GM21360 (cell line): ENCODE results near the gene LARP1.
"Not testable (repeated sequence)": the region's sequence is repeated elsewhere in the genome, so short reads cannot be mapped to it uniquely, and the experiment has no call there.

Experiments used
- ATAC-seq: cut with Tn5 transposase; IDR thresholded peaks from one replicate; pipeline ENCODE4 v1.9.1; 2021; ENCODE audit warnings: mild to moderate bottlenecking, moderate library complexity; ENCODE audit not compliant: unreplicated experiment

LARP1 gene

DNA sequence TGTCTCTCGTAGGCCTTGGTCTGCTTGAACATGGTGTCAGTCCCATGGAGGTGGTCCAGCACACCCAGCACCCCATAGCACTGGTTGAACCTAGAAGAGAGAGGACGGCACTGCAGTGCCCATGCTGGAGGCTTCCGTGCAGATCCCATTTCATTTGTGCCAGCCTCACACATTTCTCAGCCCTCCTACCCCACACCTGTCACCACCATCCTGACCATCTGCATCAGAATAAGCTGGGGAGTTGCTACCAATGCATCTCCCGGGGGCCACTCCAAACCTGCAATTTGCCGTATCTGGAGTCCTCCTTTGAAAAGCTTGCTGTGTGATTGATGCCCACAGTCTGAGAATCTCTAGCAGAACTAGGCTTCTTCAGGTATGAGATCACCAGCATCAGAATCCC lies 65.2 kb downstream of the LARP1 start:
- no peak for ATAC-seq

DNA sequence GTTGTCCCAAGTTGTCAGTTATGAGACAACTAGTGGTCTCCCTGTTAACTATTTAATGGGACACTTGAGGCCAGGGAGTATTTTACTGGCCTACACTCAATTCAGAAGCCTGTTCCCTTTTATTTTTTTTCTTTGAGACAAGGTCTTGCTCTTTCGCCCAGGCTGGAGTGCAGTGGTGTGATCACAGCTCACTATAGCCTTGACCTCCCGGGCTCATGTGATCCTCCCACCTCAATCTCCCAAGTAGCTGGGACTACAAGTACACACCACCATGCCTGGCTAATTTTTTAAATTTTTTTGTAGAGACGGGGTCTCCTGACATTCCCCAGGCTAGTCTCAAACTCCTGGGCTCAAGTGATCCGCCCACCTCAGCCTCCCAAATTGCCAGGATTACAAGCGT lies 67.7 kb downstream of the LARP1 start:
- ATAC-seq = not testable (repeated sequence)

DNA sequence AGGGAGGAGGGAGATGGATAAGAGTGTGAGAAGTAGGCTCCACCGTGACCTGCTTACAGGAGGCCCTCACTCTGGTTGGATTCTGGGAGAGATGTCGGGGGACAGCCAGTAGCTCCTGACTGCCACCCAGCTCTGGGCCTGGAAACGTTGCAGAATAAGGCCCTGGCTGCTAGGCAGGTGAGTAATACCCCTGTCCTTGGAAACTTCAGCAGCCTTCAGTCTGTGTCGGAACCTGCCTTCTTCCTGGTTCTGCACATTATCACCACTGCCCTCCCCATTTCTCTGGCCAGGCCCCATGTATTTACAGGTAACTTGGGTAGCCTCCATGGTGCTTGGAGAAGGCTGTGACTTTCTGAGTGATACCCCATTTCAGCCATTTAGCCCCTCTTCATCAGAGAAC lies 68.4 kb downstream of the LARP1 start:
- no peak for ATAC-seq

DNA sequence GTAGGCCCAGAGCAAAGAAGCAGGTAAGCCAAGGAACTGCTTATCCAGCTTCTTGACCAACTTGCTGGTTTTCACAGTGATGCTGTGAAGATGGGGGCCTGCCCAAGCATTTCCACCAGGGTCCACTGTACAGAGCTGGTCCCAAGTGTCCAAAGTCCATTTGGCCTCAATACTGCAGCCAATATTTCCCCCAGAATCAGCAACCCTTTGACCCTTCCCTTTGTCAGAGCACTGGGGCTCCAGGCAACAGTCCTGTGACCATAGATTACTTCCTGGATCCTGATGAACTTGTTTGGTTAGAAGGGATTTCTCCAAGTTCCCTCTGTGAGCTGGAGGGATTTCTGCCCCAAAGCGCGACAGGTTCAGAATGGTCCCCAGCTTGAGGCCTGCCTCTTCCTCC lies 68.9 kb downstream of the LARP1 start:
- ATAC-seq = no peak

DNA sequence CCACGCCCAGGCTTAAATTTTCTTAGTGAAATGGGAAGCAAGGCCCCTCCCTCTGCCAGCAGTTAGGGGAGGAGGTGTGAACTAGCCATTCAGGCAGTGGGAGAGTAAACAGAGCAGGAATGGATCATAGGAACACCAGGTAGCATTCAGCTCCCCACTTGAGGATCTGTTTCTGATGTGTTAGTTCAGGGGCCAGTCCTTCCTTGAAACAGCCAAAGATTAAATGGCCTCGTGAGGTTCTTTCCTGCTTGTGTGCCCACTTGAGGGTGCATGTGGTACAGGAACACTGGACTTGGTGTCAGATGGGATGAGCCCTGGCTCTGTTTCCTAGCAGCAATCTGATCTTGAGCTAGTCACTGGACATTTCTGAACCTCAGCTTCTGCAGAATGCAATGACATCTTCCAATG lies 74.0 kb downstream of the LARP1 start:
- ATAC-seq = no peak

DNA sequence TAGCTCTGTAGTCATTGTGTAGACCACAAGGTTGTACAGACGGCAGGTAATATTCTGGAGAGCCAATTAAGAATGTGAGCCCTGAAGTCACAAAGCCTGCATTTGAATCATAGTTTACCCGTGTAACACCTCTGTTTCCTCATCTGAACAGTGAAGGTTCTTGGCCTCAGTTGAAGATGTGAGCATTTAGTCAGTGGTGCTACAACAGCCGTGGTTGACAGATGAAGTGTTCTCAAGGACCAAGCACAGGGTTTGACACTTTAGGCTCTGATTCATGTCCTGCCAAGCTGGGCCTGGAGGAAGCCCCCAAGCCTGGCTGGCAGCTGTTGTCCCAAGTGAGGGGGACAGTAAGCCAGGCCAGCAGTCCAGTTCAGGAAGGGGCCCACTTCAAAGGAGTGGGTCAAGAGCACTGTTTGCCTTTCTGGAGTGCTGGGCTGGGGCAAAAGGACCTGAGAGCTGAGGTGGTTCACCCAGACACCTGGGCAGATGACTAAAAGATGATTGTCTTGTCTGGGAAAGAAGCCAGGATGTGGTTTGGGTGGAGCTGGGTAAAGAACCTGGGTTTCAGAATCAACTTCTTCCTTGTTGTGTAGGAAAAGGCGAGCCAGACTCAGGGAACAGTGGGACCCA lies 74.5 kb downstream of the LARP1 start:
- no peak for ATAC-seq

DNA sequence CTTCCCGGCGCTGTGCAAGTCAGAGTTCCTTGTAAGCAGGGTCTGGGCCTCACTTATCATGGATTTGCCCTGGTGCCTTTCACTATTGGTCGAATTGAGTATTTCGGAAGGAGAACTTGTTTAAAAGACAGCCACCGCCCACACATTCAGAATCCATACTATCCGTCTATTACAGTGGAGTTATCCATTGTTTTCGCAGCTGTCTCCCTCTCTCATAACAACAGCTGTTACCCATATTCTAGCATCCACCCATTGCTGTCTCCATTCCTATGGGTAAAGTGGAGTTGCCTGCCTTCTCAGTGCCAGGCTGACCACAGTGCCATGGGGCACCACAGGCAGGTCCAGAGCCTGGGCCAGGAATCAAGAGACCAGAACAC lies 75.0 kb downstream of the LARP1 start:
- no peak for ATAC-seq

DNA sequence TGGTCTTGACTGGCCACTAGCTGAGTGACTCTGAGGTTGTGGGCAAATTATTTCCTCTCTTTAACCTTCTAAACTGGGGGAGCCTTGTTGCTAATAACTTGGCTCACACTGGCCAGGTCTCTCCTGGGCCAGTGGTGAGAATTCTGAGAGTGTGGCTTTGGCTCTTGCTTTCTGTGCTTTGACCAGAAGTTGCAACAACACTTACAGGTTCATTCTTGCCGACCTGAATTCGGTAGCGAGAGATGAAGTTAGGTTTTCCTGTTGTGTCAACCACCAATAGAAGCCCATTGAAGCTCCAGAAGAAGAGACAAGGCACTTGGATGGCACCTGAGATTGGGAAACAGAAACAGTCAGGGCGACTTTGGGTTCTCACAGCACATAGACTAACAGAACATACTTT lies 75.4 kb downstream of the LARP1 start:
- no peak for ATAC-seq

DNA sequence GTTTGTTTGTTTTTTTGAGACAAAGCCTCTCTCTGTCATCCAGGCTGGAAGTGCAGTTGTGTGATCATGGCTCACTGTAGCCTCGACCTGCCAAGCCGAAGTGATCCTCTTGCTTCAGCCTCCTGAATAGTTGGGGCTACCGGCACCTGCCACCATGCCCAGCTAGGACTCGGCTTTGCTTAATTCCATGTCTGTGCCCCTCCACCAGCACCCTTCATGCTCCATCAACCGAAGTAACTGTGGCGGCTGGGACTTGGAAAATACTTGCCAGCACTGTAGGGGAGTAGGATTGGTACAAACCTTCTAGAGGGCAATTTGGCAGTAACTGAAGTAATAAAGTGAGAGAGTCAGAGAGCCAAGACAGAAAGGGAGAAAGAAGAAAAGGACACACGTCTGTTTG lies 76.3 kb downstream of the LARP1 start:
- ATAC-seq = no peak

DNA sequence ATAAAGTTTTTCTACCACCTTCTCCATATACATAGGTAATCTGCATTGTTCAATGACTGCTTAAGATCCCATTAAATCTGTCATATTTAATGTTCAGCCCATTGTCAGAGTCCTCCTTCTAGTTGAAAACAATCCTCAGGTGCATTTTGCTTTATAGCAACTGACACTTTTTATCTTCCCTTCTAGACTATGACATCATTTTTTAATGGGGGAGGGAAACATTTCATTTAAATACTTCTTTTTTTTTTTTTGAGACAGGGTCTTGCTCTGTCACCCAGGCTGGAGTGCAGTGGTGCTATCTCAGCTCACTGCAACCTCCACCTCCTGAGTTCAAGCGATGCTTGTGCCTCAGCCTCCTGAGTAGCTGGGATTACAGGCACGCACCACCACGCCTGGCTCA lies 77.6 kb downstream of the LARP1 start:
- not testable (repeated sequence) for ATAC-seq

DNA sequence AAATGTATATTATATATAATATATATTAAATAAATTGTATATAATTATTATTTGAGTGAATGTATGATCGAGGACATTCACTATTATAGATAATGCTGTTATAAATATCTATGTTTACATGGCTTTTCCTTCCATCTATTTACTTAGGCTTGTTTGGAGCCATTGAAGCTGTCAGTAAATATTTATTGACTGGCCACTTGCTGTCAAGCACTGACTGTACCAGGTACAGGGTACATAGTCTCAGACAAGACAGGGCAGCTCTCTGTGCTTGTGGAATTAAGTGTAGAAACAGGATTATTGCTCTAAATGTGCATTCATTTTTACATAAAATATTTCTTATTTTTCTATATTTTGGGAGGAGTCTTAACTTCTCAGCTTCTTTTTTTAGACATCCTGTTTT lies 78.9 kb downstream of the LARP1 start:
- ATAC-seq = no peak

DNA sequence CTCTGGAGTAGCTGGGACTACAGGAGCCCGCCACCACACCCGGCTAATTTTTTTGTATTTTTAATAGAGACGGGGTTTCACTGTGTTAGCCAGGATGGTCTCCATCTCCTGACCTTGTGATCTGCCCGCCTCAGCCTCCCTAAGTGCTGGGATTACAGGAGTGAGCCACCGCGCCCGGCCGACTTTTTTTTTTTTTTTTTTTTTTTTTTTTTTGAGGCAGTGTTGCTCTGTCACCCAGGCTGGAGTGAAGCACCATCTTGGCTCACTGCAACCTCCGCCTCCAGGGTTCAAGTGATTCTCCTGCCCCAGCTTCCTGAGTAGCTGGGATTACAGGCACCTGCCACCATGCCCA lies 80.5 kb downstream of the LARP1 start:
- not testable (repeated sequence) for ATAC-seq

DNA sequence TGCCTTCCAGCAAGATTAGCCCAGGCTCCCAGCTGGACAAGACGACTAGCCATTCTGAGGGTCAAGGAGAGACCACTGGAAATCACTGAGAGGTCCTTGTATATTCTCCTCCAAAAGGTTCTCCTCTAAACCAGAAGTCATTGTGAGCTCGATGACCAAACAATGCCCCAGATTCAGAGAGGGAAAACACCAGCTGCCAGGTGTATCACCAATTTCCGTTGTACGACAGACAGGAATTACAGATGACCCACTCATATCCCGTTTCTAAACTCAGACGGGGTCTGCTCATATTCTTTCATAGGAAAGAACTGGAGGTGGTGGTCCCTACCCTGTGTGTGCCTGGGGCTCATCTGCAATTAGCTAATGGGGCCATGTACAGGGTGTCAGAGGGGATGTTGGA lies 81.0 kb downstream of the LARP1 start:
- ATAC-seq = no peak

DNA sequence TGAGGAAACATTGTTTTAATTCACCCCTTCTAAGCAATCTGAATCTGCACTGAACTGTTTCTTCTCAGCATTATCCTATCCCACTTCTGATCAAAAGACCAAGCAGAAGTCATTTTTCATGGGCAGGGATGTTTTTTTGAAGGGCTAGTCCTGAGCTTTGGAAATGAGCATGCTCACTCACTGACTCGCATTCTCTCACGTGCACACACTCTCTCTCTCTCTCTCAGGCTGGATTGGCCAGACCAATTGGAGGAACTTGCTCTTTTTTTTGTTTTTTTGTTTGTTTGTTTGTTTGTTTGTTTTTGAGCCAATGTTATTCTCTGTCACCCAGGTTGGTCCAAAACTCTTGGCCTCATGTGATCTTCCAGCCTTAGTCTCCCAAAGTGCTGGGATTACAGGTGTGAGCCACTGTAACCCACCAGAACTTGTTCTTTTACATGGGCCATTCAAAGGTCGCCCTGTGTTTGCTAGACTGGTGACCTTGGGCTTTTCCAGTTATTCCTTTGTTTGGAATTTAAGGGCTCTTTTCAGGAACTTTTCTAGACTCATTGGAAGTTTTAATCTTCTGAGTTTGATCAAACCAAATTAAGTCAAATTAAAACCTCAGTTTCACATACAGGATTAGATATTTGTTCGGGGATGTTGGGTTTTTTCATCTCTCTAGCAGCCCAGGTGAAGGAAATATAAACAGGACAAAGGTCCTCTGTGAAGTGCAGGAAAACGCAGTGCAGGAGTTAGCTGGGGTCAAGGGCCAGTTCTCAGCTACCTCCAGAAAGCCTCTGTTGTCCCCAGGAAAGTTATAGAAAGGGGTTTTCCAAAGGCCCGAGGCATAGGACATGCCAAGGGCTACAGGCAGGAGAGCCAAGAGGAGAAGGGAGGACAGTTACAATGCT lies 82.1 kb downstream of the LARP1 start:
- no peak for ATAC-seq

DNA sequence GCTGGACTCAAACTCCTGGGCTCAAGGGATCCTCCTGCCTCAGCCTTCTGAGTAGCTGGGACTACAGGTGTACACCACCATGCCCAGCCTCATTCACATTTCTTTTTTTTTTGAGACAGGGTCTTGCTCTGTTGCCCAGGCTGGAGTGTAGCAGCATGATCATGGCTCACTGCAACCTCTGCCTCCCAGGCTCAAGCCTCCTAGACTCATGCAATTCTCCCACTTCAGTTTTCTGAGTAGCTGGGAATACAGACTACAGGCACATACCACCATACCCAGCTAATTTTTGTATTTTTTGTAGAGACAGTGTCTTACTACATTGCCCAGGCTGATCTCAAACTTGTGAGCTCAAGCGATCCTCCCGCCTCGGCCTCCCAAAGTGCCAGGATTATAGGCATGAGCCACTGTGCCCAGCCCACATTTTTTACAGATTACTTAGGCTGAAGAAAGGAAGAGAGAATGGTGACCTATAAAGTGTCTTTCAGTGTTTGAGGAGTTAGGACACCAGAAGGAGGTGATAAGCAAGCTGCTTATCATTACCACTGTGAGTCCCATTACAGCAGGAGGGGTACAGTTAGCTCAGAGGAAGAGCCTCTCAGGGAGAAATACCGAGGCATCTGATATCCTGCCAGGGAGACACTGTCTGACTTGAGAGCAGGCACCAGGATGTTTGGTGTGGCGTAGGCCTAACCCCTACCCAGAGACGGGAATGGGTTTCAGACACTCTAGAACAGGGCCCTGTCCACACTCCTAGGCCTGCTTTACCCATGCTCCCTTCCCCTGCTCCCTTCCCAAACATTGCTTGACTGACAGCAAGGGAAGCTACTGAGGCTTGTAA lies 85.5 kb downstream of the LARP1 start:
- ATAC-seq = no peak

DNA sequence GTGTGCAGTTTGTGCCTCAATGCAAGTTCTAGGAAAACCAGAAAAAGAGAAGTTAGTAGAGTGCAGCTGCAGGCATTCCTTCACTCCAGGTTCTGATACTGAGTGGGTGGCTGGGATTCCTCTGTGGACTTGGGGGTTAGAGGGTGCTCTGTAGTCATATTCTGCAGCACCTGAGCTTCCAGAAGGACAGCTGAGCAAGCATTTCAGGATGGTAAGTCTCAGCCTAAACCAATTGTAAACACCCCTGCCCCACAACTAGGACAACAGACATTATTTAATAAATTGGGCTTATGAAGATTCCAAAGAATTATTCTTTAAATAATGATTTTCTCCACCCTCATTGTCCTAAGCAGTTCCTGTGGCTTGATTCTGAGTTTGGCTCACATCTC lies 86.1 kb downstream of the LARP1 start:
- no peak for ATAC-seq

DNA sequence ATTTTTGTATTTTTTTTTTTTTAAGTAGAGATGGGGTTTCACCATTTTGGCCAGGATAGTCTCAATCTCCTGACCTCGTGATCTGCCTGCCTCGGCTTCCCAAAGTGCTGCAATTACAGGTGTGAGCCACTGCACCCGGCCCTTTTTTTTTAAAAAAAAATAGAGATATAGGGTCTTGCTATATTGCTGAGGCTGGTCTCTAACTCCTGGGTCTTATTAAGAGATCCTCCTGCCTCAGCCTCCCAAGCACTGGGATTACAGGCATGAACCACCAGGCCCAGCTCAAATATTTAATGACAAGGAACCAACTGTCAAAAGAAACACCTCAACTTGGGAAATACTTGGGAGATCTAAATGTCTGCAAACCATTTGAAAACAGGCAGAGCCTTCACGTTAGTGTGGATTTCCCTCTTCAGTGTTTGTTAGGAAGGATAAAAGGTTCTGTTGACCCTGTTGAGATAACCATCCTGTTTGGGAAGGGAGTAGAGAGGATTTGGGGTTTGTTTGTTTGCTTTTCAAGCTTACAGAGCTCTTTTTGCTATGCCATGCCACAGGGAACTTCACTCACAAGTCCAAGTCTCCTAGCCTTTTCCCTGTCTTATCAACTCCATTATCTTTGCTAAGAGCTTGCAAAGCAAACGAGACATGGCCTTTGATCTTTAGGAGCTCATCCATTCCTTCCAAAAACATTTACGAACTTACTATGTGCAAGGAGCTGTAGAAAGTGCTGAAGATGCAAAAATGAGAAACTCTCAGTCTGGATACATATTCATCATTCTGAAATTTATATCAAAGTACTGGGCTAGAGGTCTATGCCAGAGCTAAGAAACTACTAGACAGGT lies 87.7 kb downstream of the LARP1 start:
- no peak for ATAC-seq

DNA sequence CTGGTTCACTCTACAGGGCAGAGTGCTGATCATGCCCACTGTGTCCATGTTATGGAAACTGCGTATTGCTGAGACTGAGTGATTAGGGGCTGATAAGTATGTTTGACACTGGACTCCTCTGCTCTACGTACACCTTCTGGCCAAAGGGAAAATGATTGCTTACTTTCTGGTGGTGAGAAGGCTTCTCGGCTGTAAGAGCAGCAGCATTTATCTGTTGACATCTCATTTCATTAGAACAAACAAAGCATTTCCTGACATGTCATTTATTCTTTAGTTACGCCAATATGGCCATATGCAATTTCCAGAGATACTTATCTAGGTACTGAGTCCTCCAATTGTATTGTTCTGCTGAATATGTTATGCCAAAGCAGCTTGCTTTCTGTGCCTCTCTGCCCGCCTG lies 89.6 kb downstream of the LARP1 start:
- ATAC-seq = no peak

DNA sequence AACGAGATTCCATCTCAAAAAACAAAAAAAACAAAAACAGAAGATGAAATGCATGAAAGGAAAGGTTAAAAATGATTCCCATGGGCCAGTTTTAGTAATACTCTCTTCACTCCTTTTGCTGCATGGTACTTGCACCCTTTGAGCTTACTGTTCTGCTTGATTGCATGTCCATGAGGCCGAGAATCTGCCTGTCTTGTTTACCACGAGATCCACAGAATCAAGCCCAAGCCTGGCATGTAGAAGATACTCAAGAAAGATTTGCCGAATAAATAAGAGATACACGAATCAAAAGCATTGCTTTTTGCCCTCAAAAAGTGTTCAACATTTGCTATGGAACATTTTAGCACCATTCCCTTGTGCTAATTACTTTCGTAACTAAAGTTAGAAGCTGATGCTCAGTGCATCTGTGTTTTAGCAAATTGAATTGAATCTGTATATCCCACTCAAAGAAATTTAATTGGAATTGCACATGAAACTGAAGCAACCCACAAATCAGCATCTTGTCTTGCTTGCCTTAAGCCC lies 94.1 kb downstream of the LARP1 start:
- no peak for ATAC-seq

DNA sequence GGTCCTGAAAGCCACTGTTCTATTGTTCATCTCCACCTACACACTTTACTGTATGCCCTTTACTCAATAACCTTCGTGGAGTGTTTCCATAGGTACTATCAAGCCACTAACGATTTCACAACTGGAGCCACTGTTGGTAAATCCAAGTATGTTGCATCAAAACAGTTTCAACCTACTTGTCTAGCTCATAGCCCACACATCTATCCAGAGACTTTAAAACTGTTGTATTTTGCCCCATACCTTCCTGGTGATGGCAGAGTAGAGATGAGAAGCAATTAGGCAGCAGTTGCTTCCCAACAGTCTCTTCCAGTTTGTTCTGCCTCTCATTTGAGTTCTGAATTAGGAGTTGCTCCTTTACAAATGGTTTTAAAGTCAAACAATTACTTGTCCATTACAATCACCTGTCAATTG lies 94.6 kb downstream of the LARP1 start:
- ATAC-seq = no peak
